A673 (cell line): ENCODE results near the gene SRGAP2B.
"Not testable (repeated sequence)": the region's sequence is repeated elsewhere in the genome, so short reads cannot be mapped to it uniquely, and the experiment has no call there.

Source experiments
- EZH2 ChIP-seq: fragments of 200-600 bp; sonication (generic); IDR thresholded peaks from 2 replicates; pipeline ENCODE4 v1.6.1; 2017; ENCODE audit warnings: borderline replicate concordance, low read depth, mild to moderate bottlenecking, mixed read lengths, antibody characterized with exemption, low read length; ENCODE audit not compliant: poor library complexity, severe bottlenecking
- TF ChIP-seq, protein P1 (sequence below): fragments of 300-800, 200-600 bp; sonication (generic); conservative IDR thresholded peaks from 2 replicates; pipeline ENCODE4 v1.5.1; 2017; ENCODE audit warnings: low read depth, mild to moderate bottlenecking, antibody characterized with exemption, low read length, moderate library complexity, mixed read lengths

DNA sequence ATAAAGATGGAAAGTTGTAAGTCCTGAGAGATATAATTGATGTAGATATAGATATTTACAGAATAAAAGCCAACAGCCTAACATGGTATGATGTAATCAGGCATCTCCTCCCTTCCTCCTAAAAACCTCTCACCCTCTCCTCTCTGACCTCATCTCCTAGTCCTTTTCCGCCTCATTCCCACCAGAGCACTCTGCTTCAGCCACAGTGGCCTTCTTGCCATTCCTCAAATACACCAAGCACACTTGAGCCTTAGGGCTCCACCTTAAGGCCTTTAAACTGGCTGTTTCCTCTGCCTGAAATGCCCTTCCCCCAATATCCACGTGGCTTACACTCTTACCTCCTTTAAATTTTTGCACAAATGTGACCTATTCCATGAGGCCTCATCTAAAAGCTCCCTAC, 75.4 kb downstream of the SRGAP2B start:
- TF ChIP-seq EZH2, result not testable (repeated sequence)
- TF ChIP-seq, protein P1, sequence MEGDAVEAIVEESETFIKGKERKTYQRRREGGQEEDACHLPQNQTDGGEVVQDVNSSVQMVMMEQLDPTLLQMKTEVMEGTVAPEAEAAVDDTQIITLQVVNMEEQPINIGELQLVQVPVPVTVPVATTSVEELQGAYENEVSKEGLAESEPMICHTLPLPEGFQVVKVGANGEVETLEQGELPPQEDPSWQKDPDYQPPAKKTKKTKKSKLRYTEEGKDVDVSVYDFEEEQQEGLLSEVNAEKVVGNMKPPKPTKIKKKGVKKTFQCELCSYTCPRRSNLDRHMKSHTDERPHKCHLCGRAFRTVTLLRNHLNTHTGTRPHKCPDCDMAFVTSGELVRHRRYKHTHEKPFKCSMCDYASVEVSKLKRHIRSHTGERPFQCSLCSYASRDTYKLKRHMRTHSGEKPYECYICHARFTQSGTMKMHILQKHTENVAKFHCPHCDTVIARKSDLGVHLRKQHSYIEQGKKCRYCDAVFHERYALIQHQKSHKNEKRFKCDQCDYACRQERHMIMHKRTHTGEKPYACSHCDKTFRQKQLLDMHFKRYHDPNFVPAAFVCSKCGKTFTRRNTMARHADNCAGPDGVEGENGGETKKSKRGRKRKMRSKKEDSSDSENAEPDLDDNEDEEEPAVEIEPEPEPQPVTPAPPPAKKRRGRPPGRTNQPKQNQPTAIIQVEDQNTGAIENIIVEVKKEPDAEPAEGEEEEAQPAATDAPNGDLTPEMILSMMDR, result not testable (repeated sequence)
